Midbrain (tissue), 1 donor: ENCODE data around the gene BRD3OS.

Experiments
- DNase-seq: peaks from one replicate; lab custom pipeline; 2025; lab: John Stamatoyannopoulos, UW

BRD3OS gene

DNA sequence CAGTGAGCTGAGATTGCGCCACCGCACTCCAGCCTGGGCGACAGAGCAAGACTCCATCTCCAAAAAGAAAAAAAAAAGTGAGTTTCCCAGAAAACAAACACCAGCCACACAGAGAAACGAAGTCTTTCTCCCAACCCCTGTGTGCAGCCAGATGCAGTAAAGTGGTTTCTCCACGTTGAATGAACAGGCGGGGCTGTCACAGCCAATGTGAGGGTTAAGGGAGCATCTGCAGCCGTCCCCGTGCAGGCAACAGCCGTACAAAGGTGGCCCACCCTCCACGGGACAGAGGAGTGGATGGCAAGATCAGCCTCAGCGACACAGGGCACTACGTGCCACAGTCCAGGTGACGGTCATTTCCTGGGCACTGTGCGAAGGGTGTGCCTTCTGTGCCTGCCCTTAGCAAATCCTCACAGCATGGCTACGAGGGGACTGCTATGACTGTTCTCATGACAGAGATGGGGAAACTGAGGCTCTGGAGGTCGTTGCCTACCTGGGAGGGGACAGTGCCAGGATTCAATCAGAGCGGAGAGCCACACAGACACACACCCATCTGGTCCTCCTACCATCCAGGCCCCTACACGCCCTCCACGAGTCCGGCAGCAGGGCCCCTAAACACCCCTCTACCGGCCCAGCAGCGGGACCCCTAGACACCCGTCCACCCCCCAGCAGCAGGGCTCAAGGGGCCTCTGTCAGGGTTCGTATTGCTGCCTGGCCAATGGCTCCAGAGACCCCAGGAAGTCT lies 35.5 kb upstream of the BRD3OS start:
- no peak for DNase-seq

DNA sequence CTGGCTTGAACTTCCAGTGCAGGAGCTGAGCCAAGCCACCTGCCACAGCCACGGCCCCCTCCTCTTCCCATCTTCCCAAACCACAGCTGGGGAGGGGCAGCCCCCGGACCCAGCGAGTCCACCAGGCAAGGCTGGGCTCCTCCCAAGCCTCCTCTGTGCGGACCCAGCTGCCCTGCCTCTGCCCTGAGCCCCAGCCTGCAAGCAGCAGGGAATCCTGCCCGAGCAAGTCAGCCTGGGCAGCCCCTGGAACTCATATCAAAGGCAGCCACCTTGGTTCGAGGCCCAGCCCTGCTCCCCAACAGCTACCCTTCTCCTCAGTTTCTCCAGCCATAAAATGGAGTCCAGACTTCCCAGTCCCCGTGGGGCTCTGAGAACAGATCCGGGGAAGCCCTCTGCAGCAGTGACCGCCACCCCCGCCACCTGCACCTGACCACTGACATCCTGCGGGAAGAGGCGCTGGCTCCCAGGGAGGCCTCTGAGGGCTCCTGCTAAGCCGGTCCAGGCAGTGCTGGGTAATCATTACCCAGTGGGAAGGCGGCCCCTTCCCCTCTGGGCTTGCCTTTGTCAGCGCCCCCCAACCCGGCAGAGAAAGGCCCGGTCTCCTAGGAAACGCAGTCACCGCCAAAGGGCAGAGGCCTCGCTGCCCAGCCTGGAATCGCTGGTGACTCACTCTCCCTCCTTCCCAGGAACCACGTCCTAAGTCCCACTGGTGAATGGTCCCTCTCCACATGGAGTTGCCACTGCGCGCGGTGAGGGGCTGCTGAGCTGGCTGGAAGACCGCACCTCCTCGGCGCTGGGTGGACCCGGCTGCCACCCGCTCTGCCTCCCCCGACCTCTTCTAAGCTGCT lies 34.7 kb upstream of the BRD3OS start:
- DNase-seq: no peak

DNA sequence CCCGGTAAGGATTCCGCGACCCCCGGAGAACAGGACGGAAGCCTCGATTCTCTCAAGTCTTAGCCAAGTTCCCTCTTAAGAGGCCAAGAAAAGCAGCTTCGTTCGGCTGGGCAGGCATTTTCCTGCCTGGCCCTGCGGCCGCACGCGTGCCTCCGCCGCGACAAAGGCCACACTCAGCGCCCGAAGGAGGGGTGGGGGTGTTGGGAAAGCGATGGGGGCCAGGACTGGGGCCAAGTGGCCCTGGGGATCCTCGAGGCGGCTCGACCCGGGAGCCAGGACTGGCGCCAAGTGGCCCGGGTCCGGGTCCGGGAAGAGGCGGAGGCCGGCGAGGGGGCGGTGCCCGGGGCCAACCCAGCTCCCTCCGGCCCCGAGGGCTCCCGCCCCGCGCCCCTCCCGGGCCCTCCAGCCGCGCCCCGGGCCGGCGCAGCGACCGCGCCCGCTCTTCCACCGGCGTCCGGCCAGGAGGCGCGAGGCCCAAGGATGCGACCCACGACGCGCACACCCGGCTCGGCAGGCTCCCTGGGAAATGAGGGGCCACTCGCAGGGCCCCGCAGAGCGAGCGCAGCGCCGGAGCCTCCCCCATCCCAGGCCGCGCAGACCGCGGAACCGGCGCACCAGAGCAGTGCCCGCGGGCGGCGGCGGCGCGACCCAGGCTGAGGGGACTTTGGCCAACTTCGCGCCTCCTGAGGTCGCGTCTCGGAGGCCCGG lies 33.9 kb upstream of the BRD3OS start:
- no peak for DNase-seq

DNA sequence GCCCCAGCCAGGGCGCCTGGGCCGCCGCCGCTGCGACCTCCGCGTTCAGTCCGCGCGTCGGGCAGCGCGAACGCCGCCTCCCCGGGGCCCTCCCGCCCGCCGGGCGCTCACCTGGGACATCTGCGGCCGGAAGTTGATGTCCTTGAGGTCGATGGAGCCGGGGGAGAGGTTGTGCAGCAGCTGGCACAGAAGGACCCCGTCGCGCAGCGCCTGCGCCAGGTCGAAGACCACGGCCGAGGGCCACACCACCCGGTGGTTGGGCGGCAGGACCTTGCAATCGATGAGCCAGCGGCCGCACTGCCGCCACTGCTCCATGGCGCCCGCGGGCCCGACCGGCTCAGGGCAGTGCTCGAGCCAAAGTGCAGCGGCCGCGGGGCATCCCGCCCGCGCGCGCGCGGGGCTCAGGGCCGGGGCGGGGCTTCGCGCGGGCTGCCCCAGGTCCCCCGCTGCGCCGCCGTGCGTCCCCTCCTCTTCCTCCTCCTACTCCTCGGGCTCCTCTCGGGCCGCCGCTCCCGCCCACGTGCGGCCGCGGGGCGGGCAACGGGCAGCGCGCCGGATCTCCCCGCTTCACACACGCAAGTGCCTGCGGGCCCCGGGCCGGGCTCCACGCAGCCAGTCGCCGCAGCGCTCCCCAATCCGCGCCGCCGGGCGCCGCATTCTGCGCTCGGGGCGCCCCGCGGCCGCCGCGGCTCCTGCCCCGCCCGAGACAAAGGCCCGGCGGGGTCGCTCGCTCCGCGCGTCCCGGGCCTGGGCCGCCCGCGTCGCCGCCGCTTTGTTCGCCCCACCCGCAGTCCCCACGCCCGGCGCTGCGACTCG lies 33.1 kb upstream of the BRD3OS start, which contains the start of gene VAV2:
Gene VAV2, minus strand, starts transcription at position 361 of the 816 bp plus-strand sequence. Its CDS starts 46 bp downstream, at position 315.
- DNase-seq: peak; percentile 6

DNA sequence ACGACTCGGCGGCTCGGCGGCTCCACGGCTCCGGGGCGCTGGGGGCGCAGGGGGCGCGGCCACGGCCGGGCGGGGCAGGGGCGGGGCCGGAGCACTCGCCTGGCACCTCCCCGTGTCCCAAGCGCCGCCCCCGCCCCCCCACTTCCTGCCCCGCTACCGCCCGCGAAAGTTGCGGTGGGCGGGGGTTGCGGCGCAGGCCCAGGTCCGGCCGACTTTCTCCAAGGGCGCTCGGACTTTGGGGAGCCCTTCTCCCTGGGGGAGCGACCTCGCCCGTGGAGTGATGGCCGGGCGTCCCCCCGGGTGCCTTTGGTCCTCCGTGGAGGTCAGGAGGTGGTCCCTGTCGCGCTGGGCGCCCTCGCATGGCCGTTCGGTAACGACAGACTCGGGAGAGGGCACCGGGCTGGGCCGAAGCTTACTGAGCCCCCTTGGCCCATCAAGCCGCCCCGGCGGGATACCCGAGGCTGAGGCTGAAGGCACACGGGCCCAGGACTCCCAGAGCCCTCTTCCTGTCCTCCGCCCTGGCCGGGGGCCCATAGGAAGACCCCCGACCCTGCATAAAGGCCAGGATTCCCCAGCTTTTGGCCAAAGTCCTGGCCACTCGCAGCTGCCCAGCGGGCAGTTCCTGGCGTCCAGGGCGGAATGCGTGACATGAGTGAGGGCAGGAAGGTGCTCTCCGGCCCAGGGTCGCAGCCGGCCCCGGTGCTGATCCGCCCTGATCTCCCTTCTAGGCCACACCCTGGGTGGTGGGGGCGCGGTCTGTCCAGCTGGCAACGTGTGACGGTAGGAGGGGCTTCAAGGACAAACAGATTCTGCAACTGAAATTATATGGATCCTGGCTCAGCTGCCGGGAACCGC lies 32.3 kb upstream of the BRD3OS start:
- peak; percentile 33 for DNase-seq

DNA sequence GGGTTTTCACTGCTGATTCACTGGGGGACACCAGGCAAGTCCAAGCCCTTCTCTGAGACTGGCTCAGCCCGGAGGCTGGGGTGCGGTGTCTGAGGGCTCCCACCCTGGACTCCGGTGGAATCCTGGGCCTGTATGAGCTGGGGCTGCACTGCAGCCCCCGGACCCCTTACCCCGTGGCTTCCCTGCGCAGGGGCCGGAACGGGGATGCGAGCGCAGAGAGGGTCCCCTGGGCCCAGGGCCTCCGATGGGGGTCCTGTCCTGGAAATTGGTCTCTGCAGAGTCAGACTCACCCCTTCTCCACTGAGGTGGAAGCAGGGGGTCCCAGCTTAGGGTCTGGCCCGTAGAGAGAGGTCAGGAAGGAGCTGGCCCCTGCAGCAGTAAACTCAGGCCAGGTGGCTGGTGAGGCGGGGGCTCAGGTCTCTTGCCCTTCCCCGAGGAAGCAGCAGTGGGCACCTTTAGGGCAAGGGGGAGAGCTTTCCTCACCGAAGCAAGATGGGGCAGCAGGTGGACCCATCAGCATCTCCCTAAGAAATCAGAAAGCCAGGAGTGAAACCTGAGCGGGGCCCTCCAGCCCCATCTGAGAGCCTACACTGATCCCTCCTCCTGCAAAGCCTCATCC lies 31.5 kb upstream of the BRD3OS start:
- DNase-seq: no peak

DNA sequence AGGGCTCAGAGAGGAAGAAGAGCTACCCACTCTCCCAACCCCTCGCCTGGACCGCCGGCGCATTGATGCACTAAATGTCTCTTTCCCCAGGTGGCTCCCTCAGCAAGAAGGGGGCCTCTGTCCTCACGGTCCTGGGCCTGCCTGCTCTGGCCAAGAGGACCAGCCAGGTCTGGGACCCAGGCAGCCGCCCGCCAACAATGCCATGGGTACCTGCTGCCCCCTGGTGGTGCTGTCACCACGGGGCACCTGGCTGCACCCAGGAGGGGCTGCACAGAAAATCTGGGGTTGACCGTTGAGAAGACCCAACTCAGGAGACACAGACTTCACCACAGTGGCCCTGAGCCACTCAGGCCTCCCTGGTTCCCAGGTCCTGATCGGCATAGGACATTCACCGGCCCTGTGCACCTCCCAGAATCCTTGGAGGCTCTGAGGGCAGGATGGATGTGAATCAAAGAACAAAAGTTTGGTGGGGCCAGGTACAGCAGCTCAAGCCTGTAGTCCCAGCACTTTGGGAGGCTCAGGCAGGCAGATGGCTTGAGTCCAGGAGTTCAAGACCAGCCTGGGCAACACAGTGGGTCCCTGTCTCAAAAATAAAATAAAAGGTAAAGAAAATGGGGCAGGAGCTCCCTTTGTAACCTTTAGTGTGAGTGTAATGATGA lies 30.8 kb upstream of the BRD3OS start:
- DNase-seq: peak; percentile 71

DNA sequence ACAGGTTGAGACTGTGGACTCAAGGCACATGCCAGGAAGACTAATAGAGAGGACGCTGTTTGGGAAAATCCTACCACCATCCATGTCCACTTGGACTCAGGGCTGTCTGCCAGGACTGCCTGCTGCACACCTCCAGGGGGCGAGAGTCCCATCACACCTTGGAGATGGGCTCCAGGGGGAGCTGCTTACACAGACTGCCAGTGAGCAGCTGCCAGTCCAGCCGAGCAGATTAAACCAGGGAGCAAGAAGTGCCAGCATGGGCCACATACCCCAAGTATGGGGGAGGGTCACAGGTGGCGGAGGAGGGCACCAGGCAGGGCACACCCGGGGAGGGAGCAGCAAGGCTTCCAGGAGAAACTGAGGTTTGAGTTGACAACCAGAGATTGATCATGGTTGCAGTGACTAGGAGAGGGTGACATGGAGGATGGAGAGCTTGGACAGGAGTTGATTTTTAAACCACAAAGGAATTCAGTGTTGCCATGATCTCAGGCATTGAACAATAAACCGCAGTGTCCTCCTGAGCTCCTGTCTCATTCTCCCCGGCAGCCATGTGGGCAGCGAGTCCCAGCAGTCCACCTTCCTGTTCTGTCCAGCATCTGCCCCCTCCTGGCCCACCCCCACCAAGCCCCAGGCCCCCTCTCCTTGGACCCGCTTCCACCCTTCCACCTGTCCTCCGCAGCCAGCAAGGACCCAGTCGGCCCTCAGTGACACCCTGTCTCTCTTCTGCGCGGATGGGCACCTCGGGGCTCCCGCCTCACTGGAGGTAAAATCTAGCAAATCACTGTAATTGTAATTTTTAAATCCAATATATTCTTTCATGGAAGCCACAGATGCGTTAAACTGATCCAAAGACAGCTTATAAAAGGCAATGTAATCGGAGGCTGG lies 30.0 kb upstream of the BRD3OS start:
- no peak for DNase-seq

DNA sequence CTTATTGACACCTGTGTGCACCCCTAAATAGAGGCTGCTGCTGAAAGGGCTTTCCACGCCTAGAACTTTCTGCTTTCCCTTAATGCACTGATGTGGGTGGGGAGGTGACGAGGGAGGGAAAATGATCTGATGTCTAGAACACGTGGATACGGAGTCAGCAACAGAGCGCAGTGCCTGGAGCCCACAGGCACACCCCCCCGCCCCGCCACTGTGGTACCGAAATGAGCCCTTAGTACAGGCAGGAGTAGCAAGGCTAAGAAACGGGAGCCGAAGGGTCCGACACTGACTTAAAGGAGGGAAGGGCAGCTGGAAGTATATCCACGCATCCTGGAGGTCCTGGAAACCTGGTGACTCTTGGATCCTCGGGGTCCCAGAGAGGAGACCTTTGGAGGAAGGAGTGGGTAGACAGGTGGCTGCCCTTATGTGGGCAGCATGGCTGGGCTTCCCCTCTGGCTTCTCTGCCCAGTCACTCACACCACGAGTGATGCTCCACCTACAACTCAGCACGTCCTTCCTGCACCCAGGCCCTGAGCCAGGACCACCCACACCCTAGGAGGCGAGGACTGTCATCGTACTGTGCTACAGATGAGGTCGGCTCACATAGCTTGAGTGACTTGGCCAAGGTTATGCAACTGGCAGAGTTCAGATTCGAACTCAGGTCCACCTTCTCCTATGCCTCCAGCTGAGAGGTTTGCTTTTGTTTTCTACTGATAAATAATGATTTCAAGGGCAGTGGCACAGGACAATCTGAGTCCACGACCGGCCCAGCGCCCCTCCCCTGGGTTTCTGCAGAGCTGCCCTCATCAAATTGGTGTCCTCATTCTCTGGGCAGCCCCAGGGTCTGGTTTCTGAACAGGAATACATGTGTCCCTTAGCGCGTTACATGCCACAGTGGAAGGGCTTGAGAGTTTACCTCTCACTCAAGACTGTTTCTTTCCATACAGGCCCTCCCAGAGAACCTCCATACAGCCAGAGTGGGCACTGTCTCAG lies 28.5 kb upstream of the BRD3OS start:
- no peak for DNase-seq

DNA sequence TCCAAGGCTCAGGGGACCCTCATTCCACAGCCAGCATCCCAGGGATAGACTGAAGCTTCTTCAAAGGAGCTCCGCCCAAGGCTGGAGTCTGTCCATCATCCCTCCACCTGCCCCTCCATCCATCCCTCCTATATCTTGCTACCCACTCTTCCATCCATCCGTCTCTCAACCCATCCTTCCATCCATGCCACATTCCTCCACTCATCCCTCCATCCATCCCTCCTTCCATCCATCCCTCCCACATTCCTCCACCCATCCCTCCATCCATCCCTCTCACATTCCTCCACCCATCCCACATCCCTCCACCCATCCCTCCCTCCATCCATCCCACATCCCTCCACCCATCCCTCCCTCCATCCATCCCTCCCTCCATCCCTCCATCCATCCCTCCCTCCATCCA lies 27.7 kb upstream of the BRD3OS start:
- no peak for DNase-seq

DNA sequence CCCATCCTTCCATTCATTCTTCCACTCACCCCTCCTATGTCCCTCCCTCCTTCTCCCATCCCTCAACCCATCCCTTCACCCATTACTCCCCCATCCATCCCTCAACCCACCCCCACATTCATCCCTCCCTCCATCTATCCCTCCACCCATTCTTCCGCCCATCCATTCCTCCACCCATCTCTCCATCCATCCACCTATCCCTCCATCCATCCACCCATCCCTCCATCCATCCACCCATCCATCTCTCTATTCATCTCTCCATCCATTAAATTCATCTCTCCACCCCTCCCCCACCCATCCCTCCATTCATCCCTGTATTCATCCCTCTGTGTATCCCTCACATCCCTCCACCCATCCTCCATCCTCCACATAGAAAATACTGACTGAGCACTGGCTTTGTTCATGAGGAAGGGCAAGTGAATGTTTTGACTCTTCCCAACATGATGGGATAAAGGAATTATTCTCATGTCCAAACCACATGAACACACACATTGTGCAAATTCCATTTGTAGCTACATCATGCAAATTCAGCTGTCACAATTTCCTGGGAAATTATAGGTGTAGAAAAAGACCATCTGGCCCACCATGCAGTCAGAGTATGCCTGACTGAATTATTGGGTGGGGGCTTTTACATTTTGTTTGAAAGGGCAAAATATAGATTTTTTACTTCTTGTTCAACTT lies 26.2 kb upstream of the BRD3OS start:
- no peak for DNase-seq

DNA sequence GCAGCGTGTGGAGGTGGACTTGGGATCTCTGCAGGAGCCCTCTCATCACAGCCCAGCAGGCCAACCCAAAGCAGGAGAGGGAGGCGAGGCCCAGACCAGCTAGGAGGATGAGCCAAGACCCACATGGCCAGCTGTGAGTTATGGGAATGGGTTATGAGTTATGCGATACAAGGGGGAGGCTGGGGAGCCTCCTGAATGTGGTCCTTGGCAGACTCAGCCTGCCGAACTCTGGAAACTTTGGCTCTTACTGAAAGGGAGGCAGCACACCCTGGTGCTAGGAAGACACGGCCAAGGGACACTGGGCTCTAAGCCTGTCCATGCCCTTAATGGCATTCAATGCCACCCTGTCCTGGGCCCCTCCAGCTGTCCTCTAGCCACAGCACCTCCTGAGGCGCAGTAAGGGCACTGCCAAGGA lies 25.4 kb upstream of the BRD3OS start:
- no peak for DNase-seq

DNA sequence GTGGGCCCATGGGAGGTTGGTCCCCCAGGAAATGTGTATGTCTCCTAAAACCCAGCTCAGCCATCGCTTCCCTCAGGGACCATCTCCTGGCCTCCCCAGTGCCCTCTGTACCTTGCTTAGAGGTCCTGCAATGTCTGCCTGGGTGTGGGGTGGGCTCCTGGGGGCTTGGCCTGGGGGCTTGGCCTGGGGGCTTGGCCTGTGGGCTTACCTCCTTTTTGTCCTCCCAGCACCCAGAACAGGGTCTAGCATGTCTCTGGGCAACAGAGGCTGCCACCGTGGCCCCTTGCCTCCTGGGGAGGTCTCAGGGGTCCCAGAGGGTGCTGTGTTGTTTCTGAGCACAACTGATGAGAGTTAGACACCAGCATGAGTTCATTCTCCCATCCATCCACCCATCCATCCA lies 22.5 kb upstream of the BRD3OS start:
- DNase-seq: no peak

DNA sequence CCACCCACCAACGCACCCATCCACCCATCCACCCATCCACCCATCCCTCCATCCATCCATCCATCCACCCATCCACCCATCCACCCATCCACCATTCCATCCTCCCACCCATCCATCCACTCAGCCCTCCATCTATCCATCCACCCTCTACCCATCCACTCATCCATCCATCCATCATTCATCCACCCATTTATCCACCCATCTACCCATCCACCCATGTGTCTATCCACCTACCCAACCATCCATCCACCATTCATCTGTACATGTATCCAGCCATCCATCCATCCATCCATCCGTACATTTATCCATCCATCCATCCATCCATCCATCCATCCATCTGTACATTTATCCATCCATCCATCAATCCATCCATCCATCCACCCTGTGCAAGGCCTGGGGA lies 22.0 kb upstream of the BRD3OS start:
- DNase-seq: no peak

DNA sequence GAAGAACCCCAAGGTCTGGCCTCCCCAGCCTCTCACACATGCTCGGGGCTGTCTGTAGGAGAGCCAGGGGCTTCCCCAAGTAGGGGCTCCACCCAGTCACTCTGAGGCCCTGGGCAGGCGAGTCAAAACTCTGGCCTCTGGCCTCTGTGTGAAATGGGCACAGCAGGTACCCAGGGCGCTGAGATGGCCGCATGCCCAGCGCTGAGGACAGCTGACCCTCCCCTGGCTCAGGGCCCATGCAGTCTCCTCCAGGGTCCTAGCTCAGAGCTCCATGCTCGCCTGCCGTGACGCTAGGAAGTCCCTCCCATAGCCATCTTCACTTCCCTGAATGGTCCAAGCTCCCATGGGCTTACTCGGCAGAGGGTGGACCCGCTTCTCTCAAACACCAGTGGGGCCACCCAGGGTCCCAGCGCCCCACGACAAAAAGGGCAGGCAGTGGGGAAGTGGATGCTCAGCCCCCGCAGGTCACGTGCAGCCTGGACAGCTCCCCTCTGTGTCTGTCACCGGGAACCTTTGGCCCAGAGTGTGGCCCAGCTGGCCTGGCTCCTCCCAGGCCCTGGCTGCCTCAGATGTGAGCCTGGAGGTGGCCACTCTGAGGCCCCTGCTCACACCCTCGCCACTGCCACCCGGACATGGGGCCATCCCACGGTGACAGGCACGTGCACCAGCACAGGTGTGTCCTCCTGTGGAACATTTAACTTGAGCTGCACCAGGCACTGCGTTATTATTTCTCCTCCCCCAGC lies 21.0 kb upstream of the BRD3OS start:
- DNase-seq: no peak

DNA sequence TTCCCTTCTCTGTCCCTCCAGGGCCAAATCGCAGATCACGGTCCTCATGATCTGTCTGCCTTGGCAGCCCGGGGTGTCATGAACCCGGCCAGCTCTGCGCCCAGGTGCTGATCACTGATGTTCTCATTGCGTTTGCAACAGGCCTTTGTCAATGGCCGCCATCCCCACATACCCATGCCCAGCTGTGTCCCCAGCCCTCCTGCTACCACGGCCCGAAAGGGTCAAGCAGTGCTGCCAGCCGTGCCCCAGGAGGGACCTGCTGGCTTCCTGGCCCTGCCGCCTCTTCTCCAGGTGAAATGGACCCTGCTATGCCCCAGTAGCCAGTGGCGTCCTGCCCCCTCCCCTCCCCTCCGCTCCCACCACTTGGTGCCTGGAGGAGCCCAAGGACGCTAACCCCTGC lies 20.4 kb upstream of the BRD3OS start:
- no peak for DNase-seq
